Right lobe of liver (tissue), 6 donors: Measurements from ENCODE around the gene DCHS2. TPM values are rescaled to one million over a fixed set of nuclear protein-coding genes. Genes with fewer than 3 reads are reported as not detected.

Experiments used
- ATAC-seq, 4 donors: fragments of 200-7000 bp; cut with Tn5 transposase; one replicate each; pipeline ENCODE4 v1.9.1; 2020; ENCODE audit warnings: mild to moderate bottlenecking in 4 of 4, moderate library complexity in 4 of 4
- DNase-seq, 3 donors: peaks; one replicate each; pipeline ENCODE4 v3.0.0-alpha.2; 2020
- H3K27ac ChIP-seq, 3 donors: fragments of 200-600 bp; one replicate each; pipeline ENCODE4 v1.8.0; 2022
- H3K27me3 ChIP-seq, 2 donors: fragments of 200-600 bp; one replicate each; pipeline ENCODE4 v1.8.0; 2022
- H3K36me3 ChIP-seq, 4 donors: fragments of 200-600 bp; sonication (generic) in 1 of 4; one replicate each; pipeline versions ENCODE4 v1.5.1 to v1.8.0; 2017 to 2022; ENCODE audit warnings: control low read depth in 1 of 4
- H3K4me1 ChIP-seq, 4 donors: fragments of 200-600 bp; sonication (generic) in 1 of 4; one replicate each; pipeline versions ENCODE4 v1.5.1 to v1.8.0; 2017 to 2022; ENCODE audit warnings: control low read depth in 1 of 4
- H3K4me3 ChIP-seq, 3 donors: fragments of 200-600 bp; one replicate each; pipeline ENCODE4 v1.8.0; 2022
- H3K9me3 ChIP-seq, 4 donors: fragments of 200-600 bp; sonication (generic) in 1 of 4; one replicate each; pipeline versions ENCODE4 v1.5.1 to v1.8.0; 2017 to 2022; ENCODE audit warnings: control low read depth in 1 of 4
- CTCF ChIP-seq, 4 donors: fragments of 200-600 bp in 3 of 4; fragments of 450-650 bp in 1 of 4; IDR thresholded peaks; one replicate each; pipeline versions ENCODE4 v1.5.1 to v1.8.0; 2016 to 2022; ENCODE audit warnings: antibody characterized with exemption in 4 of 4, mild to moderate bottlenecking in 2 of 4
- POLR2A ChIP-seq: fragments of 450-650 bp; IDR thresholded peaks from one replicate; pipeline ENCODE4 v1.6.1; 2017; ENCODE audit warnings: antibody characterized with exemption, mild to moderate bottlenecking
- WGBS: methylation state at CpG from one replicate; pipeline ENCODE4 v1.1.6; 2018; ENCODE audit warnings: low coverage, low lambda C conversion rate; ENCODE audit not compliant: insufficient coverage; ENCODE audit errors: missing lambda C conversion rate; 5-methylcytosine and 5-hydroxymethylcytosine counted together
- intact Hi-C, 2 donors: fragments of 100-400 bp; cut with DNase I; formaldehyde crosslinking; loops; one replicate each; pipeline versions ENCODE4 v1.11.2 to v1.14.1; 2022
- total RNA-seq, 6 experiments: library from RNA; depleted of rRNA in 2 of 6; stranded (reverse); fragments of >200 nt in 2 of 6; fragmentation: NEBNext Ultra II Directional in 3 of 6; extraction: Animal tissue kit (Norgen Biotek cat#: 25700) in 3 of 6; gene quantifications; one replicate each; pipeline versions ENCODE4 v1.1.0 to v1.2.4, GENCODE V29; 2016 to 2023
- donor health status: DM: no; HTN: yes; CAD: no.
- donor health status: DM: no; HTN: no; CAD: no.
- donor health status: DM: no; HTN: no; CAD: no.
- donor health status: DM: no; HTN: yes; CAD: no.
- donor health status: DM: no; HTN: yes; CAD: no.

The DCHS2 gene
- total RNA-seq, 6 experiments from 2014 or later, result 0.07 to 0.37 (median 0.12) TPM; not detected in 1

DNA sequence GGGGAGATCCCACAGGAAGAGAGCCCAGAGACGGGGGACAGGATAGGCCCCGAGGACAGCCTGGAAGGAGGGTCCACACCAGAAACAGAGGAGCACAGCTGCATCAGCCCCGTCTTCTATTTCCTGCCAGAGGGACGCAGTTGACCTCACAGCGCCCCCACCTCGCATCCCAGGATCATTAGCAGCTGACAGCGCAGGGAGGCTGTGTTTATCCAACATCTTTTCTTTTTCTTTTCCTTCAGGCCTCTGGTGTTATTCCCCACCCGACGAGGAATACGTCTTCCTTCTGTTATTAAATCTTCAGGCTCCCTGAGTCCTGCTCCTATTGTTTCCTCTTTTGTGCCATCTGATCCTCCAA, 75.4 kb downstream of the DCHS2 start:
- TF ChIP-seq POLR2A, result no peak
- H3K27me3 ChIP-seq, result no peaks in the 10 kb centered on the region
- no peaks in the 10 kb centered on the region for H3K9me3 ChIP-seq
- peaks cover 0 to 7% (median 3%) of the 10 kb centered on the region in 4 donors for H3K4me1 ChIP-seq
- WGBS, result 6% methylated on average over 7 of the region's 10 CpGs
- H3K27ac ChIP-seq, result peak overlapping the region in 2 of 3 donors; percentile 17 to 45
- ATAC-seq (peak; percentile 40 to 49 (median 42)), DNase-seq (peak in 1 of 3 donors; percentile 24)
- H3K4me3 ChIP-seq, result peak overlapping the region; percentile 31 to 48 (median 45)
- intact Hi-C loops, result no loop called here
- no peaks in the 10 kb centered on the region for H3K36me3 ChIP-seq

DNA sequence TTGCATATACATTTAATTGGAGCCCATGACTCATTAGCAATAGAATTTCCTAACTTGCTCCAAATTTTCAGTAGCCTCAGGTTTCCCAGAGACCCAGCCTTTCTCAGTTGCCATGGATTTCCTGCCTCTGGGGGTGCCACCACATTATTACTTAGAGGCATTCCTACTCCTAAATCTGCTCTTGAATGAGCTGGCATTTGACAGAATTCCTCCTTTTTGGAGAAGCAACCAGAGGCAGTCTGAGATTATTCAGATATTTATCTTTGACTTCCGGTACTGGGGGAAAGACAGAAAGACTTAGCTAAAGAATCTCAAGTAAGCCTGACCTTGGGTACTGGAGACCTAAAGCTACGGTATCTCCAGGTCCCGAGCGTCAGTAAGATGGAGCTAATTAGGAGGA, 76.3 kb downstream of the DCHS2 start:
- DNase-seq, result no peak
- peaks cover 0 to 7% (median 3%) of the 10 kb centered on the region in 4 donors for H3K4me1 ChIP-seq
- no peak overlapping the region for H3K27ac ChIP-seq
- no peak for TF ChIP-seq POLR2A
- no peak for TF ChIP-seq CTCF (IDR thresholded peaks at IDR 0.05)
- 82% methylated on average over 4 of the region's 4 CpGs for WGBS
- no peak for ATAC-seq
- H3K4me3 ChIP-seq, result no peak overlapping the region
- H3K36me3 ChIP-seq, result no peaks in the 10 kb centered on the region
- intact Hi-C loops, result no loop called here
- no peaks in the 10 kb centered on the region for H3K9me3 ChIP-seq
- no peaks in the 10 kb centered on the region for H3K27me3 ChIP-seq

DNA sequence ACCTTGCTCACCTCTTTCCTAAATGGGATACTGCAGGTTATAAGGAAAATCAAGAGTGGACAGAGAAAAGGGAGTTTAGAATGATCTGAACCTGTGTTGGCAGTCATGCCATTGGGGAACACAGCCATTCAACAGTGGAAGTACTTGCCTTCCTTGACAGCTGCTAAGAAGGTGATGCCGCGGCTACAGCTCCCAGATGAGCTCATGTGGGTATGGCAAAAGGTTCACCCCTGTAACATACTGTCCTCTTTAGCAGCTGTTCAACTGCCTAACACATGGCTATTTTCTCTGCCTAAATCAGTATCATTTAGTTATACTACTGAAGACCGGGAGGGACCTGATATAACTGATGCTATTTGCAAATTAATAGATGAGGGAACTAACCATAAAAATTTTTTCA, 76.8 kb downstream of the DCHS2 start:
- 67% methylated on average over 2 of the region's 3 CpGs for WGBS
- no peak overlapping the region for H3K4me3 ChIP-seq
- H3K9me3 ChIP-seq, result no peaks in the 10 kb centered on the region
- DNase-seq (no peak), ATAC-seq (no peak)
- no peaks in the 10 kb centered on the region for H3K27me3 ChIP-seq
- H3K36me3 ChIP-seq, result no peaks in the 10 kb centered on the region
- no peak for TF ChIP-seq CTCF (IDR thresholded peaks at IDR 0.05)
- no peak for TF ChIP-seq POLR2A
- peaks cover 0 to 7% (median 3%) of the 10 kb centered on the region in 4 donors for H3K4me1 ChIP-seq
- H3K27ac ChIP-seq, result no peak overlapping the region
- intact Hi-C loops, result no loop called here

DNA sequence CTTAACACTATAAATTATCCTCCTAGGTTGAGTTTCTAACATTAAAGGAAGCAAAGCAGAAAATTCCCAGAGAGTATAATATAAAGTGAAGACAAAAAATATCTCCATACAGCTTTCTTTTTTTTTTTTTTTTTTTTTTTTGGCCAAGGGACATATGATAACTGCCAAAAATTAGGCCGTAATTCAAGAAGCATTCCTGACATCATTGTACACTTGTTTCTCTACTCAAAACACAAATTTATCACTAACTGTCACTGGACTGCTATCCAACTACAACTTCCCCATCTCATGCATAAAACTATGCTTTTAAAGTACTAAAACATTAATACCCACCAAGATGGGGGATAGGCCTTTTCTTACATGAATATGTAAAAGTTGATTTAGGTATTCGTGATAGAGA, 77.2 kb downstream of the DCHS2 start:
- WGBS, result 68% methylated on average over 2 of the region's 2 CpGs
- Histone ChIP-seq H3K27ac (no peak overlapping the region), H3K9me3 (no peaks in the 10 kb centered on the region), H3K4me1 (peaks cover 0 to 7% (median 3%) of the 10 kb centered on the region in 4 donors), H3K4me3 (no peak overlapping the region), H3K36me3 (no peaks in the 10 kb centered on the region), H3K27me3 (no peaks in the 10 kb centered on the region)
- ATAC-seq (no peak), DNase-seq (no peak)
- intact Hi-C loops, result no loop called here
- TF ChIP-seq POLR2A (no peak), CTCF (IDR thresholded peaks at IDR 0.05) (no peak)

GRCh38 chr4:154407443-154407842, 84.2 kb downstream of the DCHS2 start:
- H3K27ac ChIP-seq, result no peak overlapping the region
- H3K4me3 ChIP-seq, result no peak overlapping the region
- DNase-seq (no peak), ATAC-seq (no peak)
- no peaks in the 10 kb centered on the region for H3K9me3 ChIP-seq
- H3K4me1 ChIP-seq, result no peaks in the 10 kb centered on the region
- intact Hi-C loops, result loop anchor here in 1 of 2 donors (5.0 kb wide), 1 partner anchor 95 kb away; no protein-coding TSS in a partner anchor
- no peaks in the 10 kb centered on the region for H3K36me3 ChIP-seq
- H3K27me3 ChIP-seq, result no peaks in the 10 kb centered on the region
- TF ChIP-seq POLR2A (no peak), CTCF (IDR thresholded peaks at IDR 0.05) (no peak)
